K562 (cell line): Measurements from ENCODE around the gene ITGA2B. TPM values are rescaled to one million over a fixed set of nuclear protein-coding genes. Genes with fewer than 3 reads are reported as not detected.

ENCODE experiments used
- BCLAF1 ChIP-seq, 2 experiments: fragments of 450-650 bp in 1 of 2; IDR thresholded peaks; 2 replicates each; pipeline ENCODE4 v1.6.1; 2011 to 2017; ENCODE audit warnings: low read depth in 2 of 2, antibody characterized with exemption in 1 of 2, borderline replicate concordance in 1 of 2, low read length in 1 of 2, mild to moderate bottlenecking in 1 of 2, mixed read lengths in 1 of 2; ENCODE audit not compliant: control insufficient read depth in 1 of 2
- BRD4 ChIP-seq: fragments of 200-600 bp; sonication (generic); IDR thresholded peaks from 2 replicates; pipeline ENCODE4 v1.6.1; 2017; ENCODE audit warnings: inconsistent platforms
- E2F8 ChIP-seq: fragments of 450-650 bp; IDR thresholded peaks from 2 replicates; pipeline ENCODE4 v1.7.1; 2018; ENCODE audit warnings: mild to moderate bottlenecking, low read depth; ENCODE audit not compliant: partially characterized antibody
- ESRRA ChIP-seq: fragments of 450-650 bp; IDR thresholded peaks from 2 replicates; pipeline ENCODE4 v1.6.1; 2014; ENCODE audit warnings: low read depth, mild to moderate bottlenecking, moderate library complexity, borderline replicate concordance
- FUS ChIP-seq: fragments of 200-400 bp; formaldehyde crosslinking; optimal IDR thresholded peaks from 2 replicates; pipeline ENCODE3; 2017; ENCODE audit warnings: low read depth, low read length
- GMEB1 ChIP-seq: fragments of 250-450 bp; sonication (Bioruptor Pico); IDR thresholded peaks from 2 replicates; pipeline ENCODE4 v1.4.0; 2020; ENCODE audit warnings: mild to moderate bottlenecking
- HDAC1 ChIP-seq, 2 experiments: fragments of 450-650 bp; IDR thresholded peaks; 2 replicates each; pipeline ENCODE4 v1.6.1; 2016 to 2017; ENCODE audit warnings: inconsistent platforms in 1 of 2, mild to moderate bottlenecking in 1 of 2, moderate library complexity in 1 of 2
- HOMEZ ChIP-seq: fragments of 250-450 bp; sonication (Bioruptor Pico); IDR thresholded peaks from 2 replicates; pipeline ENCODE4 v1.4.0; 2020; ENCODE audit warnings: mild to moderate bottlenecking, moderate library complexity
- MAX ChIP-seq: sonication (generic); formaldehyde crosslinking; IDR thresholded peaks from 2 replicates; pipeline ENCODE4 v1.9.0; 2022; ENCODE audit warnings: mild to moderate bottlenecking, missing genetic modification reagents
- MCM2 ChIP-seq: fragments of 450-650 bp; IDR thresholded peaks from 2 replicates; pipeline ENCODE4 v1.6.1; 2017; ENCODE audit warnings: low read depth, mild to moderate bottlenecking
- MXD1 ChIP-seq: fragments of 250-450 bp; sonication (Bioruptor Pico); IDR thresholded peaks from 2 replicates; pipeline ENCODE4 v1.8.0; 2021; ENCODE audit warnings: borderline replicate concordance, mild to moderate bottlenecking, moderate library complexity; ENCODE audit not compliant: poor library complexity, severe bottlenecking
- NUFIP1 ChIP-seq: fragments of 450-650 bp; IDR thresholded peaks from 2 replicates; pipeline ENCODE4 v1.6.1; 2018; ENCODE audit not compliant: partially characterized antibody
- TAF9B ChIP-seq: fragments of 450-650 bp; IDR thresholded peaks from 2 replicates; pipeline ENCODE4 v1.6.1; 2018; ENCODE audit warnings: mild to moderate bottlenecking; ENCODE audit not compliant: partially characterized antibody
- ZNF766 ChIP-seq: fragments of 200-800 bp; sonication (Bioruptor generic); conservative IDR thresholded peaks from 2 replicates; pipeline ENCODE4 v1.6.1; 2016; ENCODE audit warnings: missing genetic modification characterization, missing compliant biosample characterization
- polyA plus RNA-seq, 8 experiments: library from polyadenylated mRNA; depleted of rRNA in 4 of 8; stranded (reverse) in 5 of 8; unstranded in 3 of 8; fragments of >200 nt; fragmentation: Nextera tagmentation in 2 of 8; fragmentation: Illumina TruSeq in 1 of 8; extraction: Ambion mirVana in 2 of 8; extraction: Trizol in 1 of 8; gene quantifications; 2 replicates each; pipeline versions ENCODE4 v1.2.1 to v1.2.3, GENCODE V29; 2011 to 2014; ENCODE audit warnings: inconsistent platforms in 1 of 8, missing spikeins in 1 of 8
- total RNA-seq, 7 experiments: library from RNA; depleted of rRNA in 6 of 7; stranded (reverse); fragments of >200 nt in 6 of 7; fragmentation: Illumina TruSeq in 2 of 7; extraction: Trizol in 2 of 7; gene quantifications; 2 replicates each; pipeline versions ENCODE4 v1.2.1 to v1.2.3, GENCODE V29; 2011 to 2021; ENCODE audit warnings: low replicate concordance in 1 of 7

Gene ITGA2B
- total and polyA plus RNA-seq, 9 of the 15 experiments (the other 6 are each of a cell fraction or from before 2014, with no cell fraction given), result 1.1 to 26.4 (median 5.6) TPM

- peak; percentile 26 for TF ChIP-seq NUFIP1
- TF ChIP-seq TAF9B, result no peak
- peak; percentile 54 for TF ChIP-seq E2F8
- TF ChIP-seq HOMEZ, result no peak
- TF ChIP-seq GMEB1 (CRISPR knock-in tag), result peak; percentile 41
- no peak for TF ChIP-seq MCM2
- TF ChIP-seq BCLAF1 (IDR thresholded peaks at IDR 0.05; ENCODE audit: borderline replicate concordance in 1 of 2, control insufficient read depth in 1 of 2, low read depth in 2 of 2, low read length in 1 of 2), result no peak
- peak; percentile 9; the same call in 1 of the 2 replicates for TF ChIP-seq ESRRA
- TF ChIP-seq MAX (CRISPR knock-in tag), result peak; percentile 67
- no peak for TF ChIP-seq FUS
- 0 out of 2 replicates have a peak, but pooled peaks have one; percentile 16 for TF ChIP-seq ZNF766
- TF ChIP-seq BRD4, result no peak
- peak in 1 of 2 experiments; percentile 83; a peak in 2 of 4 replicates for TF ChIP-seq HDAC1 (IDR thresholded peaks at IDR 0.05)
- no peak for TF ChIP-seq MXD1 (CRISPR knock-in tag)
Observed at GRCh38 chr17:44324571-44325275, 64.7 kb downstream of the ITGA2B start, which contains the start of gene SLC25A39 (continued).
